ENCODE measurements around the gene NARF. TPM values are rescaled to one million over a fixed set of nuclear protein-coding genes. Genes with fewer than 3 reads are reported as not detected.

Gene NARF
- total RNA-seq, 4 donors from 2014 or later, result 25.8 to 79.2 (median 59.9) TPM

GRCh38 chr17:82436601-82437324 is 21.8 kb upstream of the NARF start:
- 88 to 91% methylated on average over 28 to 30 of the region's 36 CpGs for WGBS, 2 donors

DNA sequence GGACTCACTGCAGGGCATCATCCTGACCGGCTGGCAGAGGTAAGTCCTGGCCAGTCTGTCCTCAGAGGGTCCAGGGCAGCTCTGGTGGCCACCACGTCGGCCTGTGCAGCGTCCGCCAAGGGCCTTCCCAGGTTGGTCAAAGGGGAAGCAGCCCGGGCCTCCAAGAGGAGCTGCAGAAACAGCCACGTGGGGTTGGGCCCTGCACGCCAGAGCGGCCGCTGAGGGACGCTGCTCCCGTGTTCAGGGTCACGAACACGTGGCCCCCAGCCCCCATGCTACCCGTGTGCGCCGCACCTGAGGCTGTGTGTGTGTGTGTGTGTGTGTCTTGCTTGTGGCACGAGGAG is 21.2 kb upstream of the NARF start:
- Histone ChIP-seq H3K4me1 (peaks cover 0 to 8% (median 3%) of the 10 kb centered on the region in 4 donors), H3K4me3 (no peak overlapping the region), H3K9me3 (no peaks in the 10 kb centered on the region), H3K36me3 (peaks cover 0 to 92% (median 10%) of the 10 kb centered on the region in 3 donors), H3K27me3 (no peaks in the 10 kb centered on the region), H3K27ac (no peak overlapping the region)
- WGBS, 2 donors, result 90 to 92% methylated on average over 6 to 7 of the region's 18 CpGs
- DNase-seq (ENCODE audit: low spot score in 2 of 2), result no peak
- TF ChIP-seq POLR2A (IDR thresholded peaks at IDR 0.05), result no peak
- TF ChIP-seq EP300 (IDR thresholded peaks at IDR 0.05), result no peak

More at GRCh38 chr17:82436601-82437324, 21.8 kb upstream of the NARF start:
- Histone ChIP-seq H3K9me3 (no peaks in the 10 kb centered on the region), H3K36me3 (peaks cover 0 to 92% (median 10%) of the 10 kb centered on the region in 3 donors), H3K27ac (no peak overlapping the region), H3K27me3 (no peaks in the 10 kb centered on the region), H3K4me1 (peaks cover 0 to 7% (median 3%) of the 10 kb centered on the region in 4 donors), H3K4me3 (no peak overlapping the region)
- DNase-seq (ENCODE audit: low spot score in 2 of 2), result no peak
- no peak for TF ChIP-seq EP300 (IDR thresholded peaks at IDR 0.05)
- TF ChIP-seq, protein P1, sequence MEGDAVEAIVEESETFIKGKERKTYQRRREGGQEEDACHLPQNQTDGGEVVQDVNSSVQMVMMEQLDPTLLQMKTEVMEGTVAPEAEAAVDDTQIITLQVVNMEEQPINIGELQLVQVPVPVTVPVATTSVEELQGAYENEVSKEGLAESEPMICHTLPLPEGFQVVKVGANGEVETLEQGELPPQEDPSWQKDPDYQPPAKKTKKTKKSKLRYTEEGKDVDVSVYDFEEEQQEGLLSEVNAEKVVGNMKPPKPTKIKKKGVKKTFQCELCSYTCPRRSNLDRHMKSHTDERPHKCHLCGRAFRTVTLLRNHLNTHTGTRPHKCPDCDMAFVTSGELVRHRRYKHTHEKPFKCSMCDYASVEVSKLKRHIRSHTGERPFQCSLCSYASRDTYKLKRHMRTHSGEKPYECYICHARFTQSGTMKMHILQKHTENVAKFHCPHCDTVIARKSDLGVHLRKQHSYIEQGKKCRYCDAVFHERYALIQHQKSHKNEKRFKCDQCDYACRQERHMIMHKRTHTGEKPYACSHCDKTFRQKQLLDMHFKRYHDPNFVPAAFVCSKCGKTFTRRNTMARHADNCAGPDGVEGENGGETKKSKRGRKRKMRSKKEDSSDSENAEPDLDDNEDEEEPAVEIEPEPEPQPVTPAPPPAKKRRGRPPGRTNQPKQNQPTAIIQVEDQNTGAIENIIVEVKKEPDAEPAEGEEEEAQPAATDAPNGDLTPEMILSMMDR (IDR thresholded peaks at IDR 0.05), result no peak
- no peak for TF ChIP-seq POLR2A (IDR thresholded peaks at IDR 0.05)

- H3K4me1 ChIP-seq, result peaks cover 0 to 20% (median 3%) of the 10 kb centered on the region in 4 donors
- H3K36me3 ChIP-seq, result peaks cover 0 to 96% (median 10%) of the 10 kb centered on the region in 3 donors
- 83 to 93% methylated on average over 9 to 16 of the region's 26 CpGs for WGBS, 2 donors
- TF ChIP-seq POLR2A (IDR thresholded peaks at IDR 0.05) (no peak), EP300 (IDR thresholded peaks at IDR 0.05) (no peak)
- TF ChIP-seq, protein P1 (IDR thresholded peaks at IDR 0.05), result no peak
- no peak for DNase-seq (ENCODE audit: low spot score in 2 of 2)
- H3K27ac ChIP-seq, result peak overlapping the region in 1 of 4 donors; percentile 86
- H3K9me3 ChIP-seq, result no peaks in the 10 kb centered on the region
- no peaks in the 10 kb centered on the region for H3K27me3 ChIP-seq
- H3K4me3 ChIP-seq, result no peak overlapping the region
Measured at GRCh38 chr17:82438401-82439193, 19.9 kb upstream of the NARF start.

DNA sequence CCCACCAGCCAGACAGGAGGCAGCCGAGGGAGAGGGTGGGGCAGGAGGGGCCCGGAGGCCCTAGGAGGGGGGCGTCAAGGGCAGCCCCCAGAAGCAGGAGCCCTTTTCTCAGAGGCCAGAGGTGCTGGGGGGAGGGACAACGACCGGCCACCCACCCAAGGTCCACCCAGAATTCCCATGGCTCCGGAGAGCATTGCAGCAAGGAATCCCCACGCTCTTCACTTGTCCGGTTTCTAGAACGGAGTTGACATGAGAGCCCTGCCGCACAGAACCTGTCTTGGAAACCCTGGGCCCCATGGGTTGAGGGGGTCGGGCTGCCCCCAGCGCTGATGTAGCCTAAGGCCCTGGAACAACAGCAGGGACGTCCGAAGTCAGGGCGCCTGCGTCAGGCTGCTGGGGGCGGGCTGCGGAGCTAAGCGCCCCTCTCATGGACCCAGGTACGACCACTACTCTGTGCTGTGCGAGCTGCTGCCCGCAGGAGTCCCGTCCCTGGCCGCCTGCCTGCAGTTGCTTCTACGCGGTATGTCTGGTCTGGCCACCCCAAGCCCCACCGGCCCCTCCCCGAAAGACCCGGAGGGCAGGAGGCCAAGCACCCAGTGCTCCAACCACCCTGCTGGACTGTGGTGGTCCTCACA is 19.2 kb upstream of the NARF start:
- Histone ChIP-seq H3K9me3 (no peaks in the 10 kb centered on the region), H3K27me3 (no peaks in the 10 kb centered on the region), H3K27ac (peak overlapping the region in 2 of 4 donors; percentile 17 to 86), H3K36me3 (peaks cover 0 to 96% (median 10%) of the 10 kb centered on the region in 3 donors), H3K4me1 (peaks cover 0 to 20% (median 3%) of the 10 kb centered on the region in 4 donors), H3K4me3 (no peak overlapping the region)
- TF ChIP-seq POLR2A (IDR thresholded peaks at IDR 0.05) (no peak), EP300 (IDR thresholded peaks at IDR 0.05) (no peak)
- TF ChIP-seq, protein P1 (IDR thresholded peaks at IDR 0.05), result no peak
- DNase-seq (ENCODE audit: low spot score in 2 of 2), result no peak
- WGBS, 2 donors, result 81 to 83% methylated on average over 19 to 26 of the region's 29 CpGs

GRCh38 chr17:82439829-82440365 is 18.6 kb upstream of the NARF start:
- H3K36me3 ChIP-seq, result peaks cover 0 to 96% (median 10%) of the 10 kb centered on the region in 3 donors
- H3K4me3 ChIP-seq, result no peak overlapping the region
- 88 to 91% methylated on average over 25 to 28 of the region's 34 CpGs for WGBS, 2 donors
- peak overlapping the region in 2 of 4 donors; percentile 86 for H3K27ac ChIP-seq
- no peaks in the 10 kb centered on the region for H3K9me3 ChIP-seq
- no peak for TF ChIP-seq EP300 (IDR thresholded peaks at IDR 0.05)
- TF ChIP-seq POLR2A (IDR thresholded peaks at IDR 0.05), result no peak
- TF ChIP-seq, protein P1 (IDR thresholded peaks at IDR 0.05), result no peak
- no peaks in the 10 kb centered on the region for H3K27me3 ChIP-seq
- peaks cover 0 to 24% (median 4%) of the 10 kb centered on the region in 4 donors for H3K4me1 ChIP-seq
- DNase-seq (ENCODE audit: low spot score in 2 of 2), result no peak
